GM23248 (cell line): Measurements from ENCODE around the gene CLEC14A. TPM values are rescaled to one million over a fixed set of nuclear protein-coding genes. Genes with fewer than 3 reads are reported as not detected.

ENCODE experiments used
- DNase-seq: peaks from one replicate; pipeline ENCODE4 v3.0.0-alpha.2; 2015
- H2AFZ ChIP-seq: fragments of 200-600 bp; sonication (generic); 2 replicates; pipeline ENCODE4 v1.6.1; 2016; ENCODE audit warnings: antibody characterized with exemption
- H3F3A ChIP-seq: fragments of 200-600 bp; sonication (generic); 2 replicates; pipeline ENCODE4 v1.6.1; 2016; ENCODE audit warnings: mild to moderate bottlenecking, antibody characterized with exemption, mixed run types; ENCODE audit not compliant: insufficient read depth
- H3K27ac ChIP-seq: fragments of 200-600 bp; sonication (generic); 2 replicates; pipeline ENCODE4 v1.5.1; 2016; ENCODE audit warnings: mild to moderate bottlenecking
- H3K27me3 ChIP-seq: fragments of 200-600 bp; sonication (generic); replicated peaks from 2 replicates; pipeline ENCODE4 v1.6.1; 2016; ENCODE audit warnings: mild to moderate bottlenecking; ENCODE audit not compliant: insufficient read depth
- H3K36me3 ChIP-seq: fragments of 200-600 bp; sonication (generic); 2 replicates; pipeline ENCODE4 v1.6.1; 2016; ENCODE audit warnings: low read depth, mild to moderate bottlenecking
- H3K4me1 ChIP-seq: fragments of 200-600 bp; sonication (generic); 2 replicates; pipeline ENCODE4 v1.6.1; 2016; ENCODE audit warnings: mild to moderate bottlenecking; ENCODE audit not compliant: insufficient read depth
- H3K4me2 ChIP-seq: fragments of 200-600 bp; sonication (generic); one replicate; pipeline ENCODE4 v1.6.1; 2016; ENCODE audit warnings: mild to moderate bottlenecking; ENCODE audit not compliant: unreplicated experiment
- H3K4me3 ChIP-seq: fragments of 200-600 bp; sonication (generic); 2 replicates; pipeline ENCODE4 v1.5.1; 2016; ENCODE audit warnings: mild to moderate bottlenecking
- H3K79me2 ChIP-seq: fragments of 200-600 bp; sonication (generic); 2 replicates; pipeline ENCODE4 v1.6.1; 2016; ENCODE audit warnings: mild to moderate bottlenecking; ENCODE audit not compliant: insufficient read depth
- H3K9ac ChIP-seq: fragments of 200-600 bp; sonication (generic); 2 replicates; pipeline ENCODE4 v1.6.1; 2016; ENCODE audit warnings: mild to moderate bottlenecking
- H3K9me2 ChIP-seq: fragments of 200-600 bp; sonication (generic); 2 replicates; pipeline ENCODE4 v1.6.1; 2016; ENCODE audit warnings: mixed run types, mild to moderate bottlenecking, moderate library complexity; ENCODE audit not compliant: insufficient read depth
- H3K9me3 ChIP-seq: fragments of 200-600 bp; sonication (generic); one replicate; pipeline ENCODE4 v1.6.1; 2017; ENCODE audit warnings: low read depth
- H4K20me1 ChIP-seq: fragments of 200-600 bp; sonication (generic); 2 replicates; pipeline ENCODE4 v1.6.0; 2016; ENCODE audit not compliant: insufficient read depth
- EZH2 ChIP-seq: fragments of 200-600 bp; sonication (generic); IDR thresholded peaks from 2 replicates; pipeline ENCODE4 v1.6.1; 2018; ENCODE audit warnings: antibody characterized with exemption, mild to moderate bottlenecking; ENCODE audit not compliant: insufficient read depth, poor library complexity, severe bottlenecking
- EZH2phosphoT487 ChIP-seq: fragments of 200-600 bp; sonication (generic); IDR thresholded peaks from 2 replicates; pipeline ENCODE4 v1.6.1; 2018; ENCODE audit warnings: antibody characterized with exemption, moderate library complexity, mild to moderate bottlenecking, low read depth; ENCODE audit not compliant: insufficient read depth
- WGBS, 2 experiments: methylation state at CpG; one replicate each; pipeline ENCODE4 v1.1.6; 2015 to 2017; ENCODE audit warnings: low lambda C conversion rate in 2 of 2, low coverage in 1 of 2; ENCODE audit errors: missing lambda C conversion rate in 2 of 2; 5-methylcytosine and 5-hydroxymethylcytosine counted together
- in situ Hi-C: fragments of 300-500 bp; cut with MboI; formaldehyde crosslinking; loops from 2 replicates; pipeline ENCODE4 v1.15.0; 2020
- polyA plus RNA-seq: library from polyadenylated mRNA; unstranded; fragments of >200 nt; fragmentation: Nextera tagmentation; extraction: Ambion mirVana; gene quantifications from 2 replicates; pipeline ENCODE4 v1.2.1, GENCODE V29; 2016
- total RNA-seq: library from RNA; depleted of rRNA; stranded (reverse); fragments of >200 nt; shearing (Covaris generic); gene quantifications from 2 replicates; pipeline ENCODE4 v1.2.3, GENCODE V29; 2014

Gene CLEC14A
- total and polyA plus RNA-seq, 2 experiments from 2014 or later = 0.10 TPM; not detected in 1

- no peak overlapping the region for H2AFZ ChIP-seq
- no peak for DNase-seq
- H3K4me2 ChIP-seq = no peak overlapping the region
- in situ Hi-C loops = no loop called here
- H3K27ac ChIP-seq = no peak overlapping the region
- H3K79me2 ChIP-seq = no peaks in the 10 kb centered on the region
- H4K20me1 ChIP-seq = no peaks in the 10 kb centered on the region
- TF ChIP-seq EZH2 (no peak), EZH2phosphoT487 (no peak)
- peaks cover 8% of the 10 kb centered on the region; the same call in 1 of the 2 replicates for H3K4me1 ChIP-seq
- no peak overlapping the region for H3K9ac ChIP-seq
- no peaks in the 10 kb centered on the region for H3K36me3 ChIP-seq
- no peak overlapping the region for H3K4me3 ChIP-seq
- no peaks in the 10 kb centered on the region for H3K9me3 ChIP-seq
- H3F3A ChIP-seq = 0 out of 2 replicates have a peak, but pooled peaks cover 7% of the 10 kb centered on the region
- H3K9me2 ChIP-seq = no peaks in the 10 kb centered on the region
- no peaks in the 10 kb centered on the region for H3K27me3 ChIP-seq
Observed at GRCh38 chr14:38282936-38283335, 27.0 kb upstream of the CLEC14A start.

- Histone ChIP-seq H3K9ac (no peak overlapping the region), H3K27me3 (no peaks in the 10 kb centered on the region), H3K4me2 (no peak overlapping the region), H3F3A (no peaks in the 10 kb centered on the region), H3K4me3 (no peak overlapping the region), H3K79me2 (no peaks in the 10 kb centered on the region), H3K27ac (no peak overlapping the region), H4K20me1 (no peaks in the 10 kb centered on the region), H3K9me3 (no peaks in the 10 kb centered on the region), H3K36me3 (no peaks in the 10 kb centered on the region), H3K4me1 (no peaks in the 10 kb centered on the region), H3K9me2 (no peaks in the 10 kb centered on the region), H2AFZ (no peak overlapping the region)
- DNase-seq = no peak
- no peak for TF ChIP-seq EZH2
- no peak for TF ChIP-seq EZH2phosphoT487
- in situ Hi-C loops = no loop called here
- 73 to 74% methylated on average over 2 of the region's 2 CpGs for WGBS, 2 experiments
Observed at GRCh38 chr14:38280081-38280480, 24.2 kb upstream of the CLEC14A start.

- Histone ChIP-seq H3K27ac (no peak overlapping the region), H3K9me3 (no peaks in the 10 kb centered on the region), H3K36me3 (no peaks in the 10 kb centered on the region), H3K27me3 (no peaks in the 10 kb centered on the region), H4K20me1 (no peaks in the 10 kb centered on the region), H3K4me2 (no peak overlapping the region), H2AFZ (no peak overlapping the region), H3K4me3 (no peak overlapping the region), H3F3A (no peaks in the 10 kb centered on the region), H3K4me1 (no peaks in the 10 kb centered on the region), H3K79me2 (no peaks in the 10 kb centered on the region), H3K9ac (no peak overlapping the region), H3K9me2 (no peaks in the 10 kb centered on the region)
- DNase-seq = no peak
- 37 to 38% methylated on average over 1 of the region's 1 CpG for WGBS, 2 experiments
- TF ChIP-seq EZH2phosphoT487 (no peak), EZH2 (no peak)
- in situ Hi-C loops = no loop called here
Observed at GRCh38 chr14:38279572-38279971, 23.7 kb upstream of the CLEC14A start.

GRCh38 chr14:38278035-38278434, 22.1 kb upstream of the CLEC14A start:
- no peaks in the 10 kb centered on the region for H3K9me3 ChIP-seq
- no peaks in the 10 kb centered on the region for H3K27me3 ChIP-seq
- DNase-seq = no peak
- H3K4me3 ChIP-seq = no peak overlapping the region
- H3K4me1 ChIP-seq = no peaks in the 10 kb centered on the region
- no peaks in the 10 kb centered on the region for H3K79me2 ChIP-seq
- no peak for TF ChIP-seq EZH2
- no peak for TF ChIP-seq EZH2phosphoT487
- no peak overlapping the region for H2AFZ ChIP-seq
- H3K4me2 ChIP-seq = no peak overlapping the region
- no peaks in the 10 kb centered on the region for H4K20me1 ChIP-seq
- WGBS, 2 experiments = 91 to 93% methylated on average over 1 of the region's 1 CpG
- in situ Hi-C loops = no loop called here
- no peaks in the 10 kb centered on the region for H3K9me2 ChIP-seq
- no peaks in the 10 kb centered on the region for H3F3A ChIP-seq
- no peak overlapping the region for H3K27ac ChIP-seq
- no peak overlapping the region for H3K9ac ChIP-seq
- H3K36me3 ChIP-seq = no peaks in the 10 kb centered on the region

GRCh38 chr14:38262844-38263243, 7.0 kb upstream of the CLEC14A start:
- no peaks in the 10 kb centered on the region for H3K4me1 ChIP-seq
- WGBS, 2 experiments = 28 to 42% methylated on average over 4 of the region's 4 CpGs
- H4K20me1 ChIP-seq = no peaks in the 10 kb centered on the region
- no peaks in the 10 kb centered on the region for H3K27me3 ChIP-seq
- H3K9ac ChIP-seq = no peak overlapping the region
- TF ChIP-seq EZH2phosphoT487 (no peak), EZH2 (no peak)
- in situ Hi-C loops = no loop called here
- H3K4me3 ChIP-seq = no peak overlapping the region
- no peaks in the 10 kb centered on the region for H3K9me3 ChIP-seq
- DNase-seq = no peak
- no peaks in the 10 kb centered on the region for H3F3A ChIP-seq
- no peak overlapping the region for H3K27ac ChIP-seq
- no peaks in the 10 kb centered on the region for H3K36me3 ChIP-seq
- H3K4me2 ChIP-seq = no peak overlapping the region
- H3K9me2 ChIP-seq = no peaks in the 10 kb centered on the region
- H3K79me2 ChIP-seq = no peaks in the 10 kb centered on the region
- H2AFZ ChIP-seq = no peak overlapping the region
